T-helper 1 cell treated with Interleukin-12 subunit alpha and Interleukin-12 subunit beta and Interleukin-4 antibody, amounts not matched to agents 30 ng/mL and 1 ng/mL, for 36 hours (primary cell): ENCODE measurements around the gene PKD1L1. TPM values are rescaled to one million over a fixed set of nuclear protein-coding genes. Genes with fewer than 3 reads are reported as not detected.
"Not testable (repeated sequence)": the region's sequence is repeated elsewhere in the genome, so short reads cannot be mapped to it uniquely, and the experiment has no call there.

Source experiments
- intact Hi-C: fragments of 100-400 bp; cut with micrococcal nuclease; formaldehyde crosslinking; loops from one replicate; pipeline ENCODE4 v1.15.1; 2024
- total RNA-seq: library from RNA; stranded (reverse); gene quantifications from 2 replicates; pipeline ENCODE4 v1.2.3, GENCODE V29; 2022

Gene PKD1L1
- total RNA-seq, 1 donor from 2014 or later: 0.12 TPM

- intact Hi-C loops: no loop called here
Measured at GRCh38 chr7:47801423-47801822, 146.8 kb downstream of the PKD1L1 start.

DNA sequence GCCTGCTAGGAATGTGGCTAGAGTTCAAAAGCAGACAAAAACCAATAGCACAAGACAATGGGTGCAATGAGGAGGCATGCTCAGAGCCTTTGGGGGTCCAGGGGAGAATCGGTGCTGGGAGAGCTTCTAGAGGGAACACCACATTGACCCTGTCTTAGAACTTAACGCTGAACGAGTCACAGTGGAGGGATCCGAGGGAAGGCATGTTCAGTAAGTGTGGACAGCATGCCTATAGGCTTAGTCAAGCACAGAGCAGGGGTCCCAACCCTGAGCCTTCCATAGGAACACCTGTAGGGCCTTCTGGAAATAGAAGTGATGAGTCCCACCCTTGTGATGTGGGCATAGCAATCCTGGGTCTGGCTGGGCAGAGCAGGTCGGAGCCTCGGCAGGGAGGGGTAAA is 148.7 kb downstream of the PKD1L1 start:
- intact Hi-C loops: no loop called here

- intact Hi-C loops: no loop called here
Measured at GRCh38 chr7:47796347-47796746, 151.9 kb downstream of the PKD1L1 start.

GRCh38 chr7:47795631-47796030 is 152.6 kb downstream of the PKD1L1 start:
- intact Hi-C loops: no loop called here

GRCh38 chr7:47795126-47795525 is 153.1 kb downstream of the PKD1L1 start:
- intact Hi-C loops: not testable (repeated sequence)

GRCh38 chr7:47794016-47794415 is 154.2 kb downstream of the PKD1L1 start:
- intact Hi-C loops: no loop called here

DNA sequence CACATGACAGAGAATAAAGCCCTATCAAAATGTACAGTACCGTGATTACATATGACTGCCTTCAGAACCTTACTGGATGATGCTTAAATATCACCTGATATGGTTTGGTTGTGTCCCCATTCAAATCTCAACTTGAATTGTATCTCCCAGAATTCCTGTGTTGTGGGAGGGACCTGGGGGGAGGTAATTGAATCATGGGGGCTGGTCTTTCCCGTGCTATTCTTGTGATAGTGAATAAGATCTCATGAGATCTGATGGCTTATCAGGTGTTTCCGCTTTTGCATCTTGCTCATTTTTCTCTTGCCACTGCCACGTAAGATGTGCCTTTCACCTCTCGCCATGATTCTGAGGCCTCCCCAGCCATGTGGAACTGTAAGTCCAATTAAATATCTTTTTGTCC is 155.1 kb downstream of the PKD1L1 start:
- intact Hi-C loops: not testable (repeated sequence)

GRCh38 chr7:47792521-47793121 is 155.6 kb downstream of the PKD1L1 start:
- intact Hi-C loops: no loop called here

DNA sequence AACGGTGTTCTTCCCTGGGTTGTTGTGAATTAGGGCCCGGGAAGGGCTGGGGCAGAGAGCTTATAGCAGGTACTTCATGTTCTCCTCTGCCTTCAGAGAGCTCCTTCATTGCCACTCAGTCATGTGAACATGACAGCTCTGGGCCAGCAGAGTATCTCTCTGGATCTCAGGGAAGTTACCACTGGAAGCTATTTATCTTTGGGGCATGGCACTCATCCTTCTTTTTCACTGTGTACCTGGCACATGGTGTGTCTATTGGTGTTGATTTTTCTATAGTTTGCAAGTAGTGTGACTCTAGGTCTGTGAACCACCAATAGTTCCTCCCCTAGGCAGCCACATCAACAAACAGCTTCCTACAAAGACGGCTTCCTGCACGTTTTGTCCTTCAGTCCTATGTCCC is 156.6 kb downstream of the PKD1L1 start:
- intact Hi-C loops: no loop called here

DNA sequence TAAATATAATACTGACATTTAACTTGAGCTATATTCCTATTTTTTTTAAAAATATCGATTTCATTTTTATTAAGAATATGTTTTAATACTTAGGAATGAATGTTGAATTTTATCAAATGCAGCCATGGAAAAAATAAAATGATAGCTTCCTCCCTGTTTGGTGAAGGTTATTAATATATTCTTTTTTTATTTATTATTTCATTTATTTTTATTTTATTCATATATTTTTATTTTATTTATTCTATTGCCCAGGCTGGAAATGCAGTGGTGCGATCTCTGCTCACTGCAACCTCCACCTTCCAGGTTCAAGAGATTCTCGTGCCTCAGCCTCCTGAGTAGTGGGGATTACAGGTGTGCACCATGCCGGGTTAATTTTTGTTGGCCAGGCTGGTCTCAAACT is 160.2 kb downstream of the PKD1L1 start:
- intact Hi-C loops: no loop called here

DNA sequence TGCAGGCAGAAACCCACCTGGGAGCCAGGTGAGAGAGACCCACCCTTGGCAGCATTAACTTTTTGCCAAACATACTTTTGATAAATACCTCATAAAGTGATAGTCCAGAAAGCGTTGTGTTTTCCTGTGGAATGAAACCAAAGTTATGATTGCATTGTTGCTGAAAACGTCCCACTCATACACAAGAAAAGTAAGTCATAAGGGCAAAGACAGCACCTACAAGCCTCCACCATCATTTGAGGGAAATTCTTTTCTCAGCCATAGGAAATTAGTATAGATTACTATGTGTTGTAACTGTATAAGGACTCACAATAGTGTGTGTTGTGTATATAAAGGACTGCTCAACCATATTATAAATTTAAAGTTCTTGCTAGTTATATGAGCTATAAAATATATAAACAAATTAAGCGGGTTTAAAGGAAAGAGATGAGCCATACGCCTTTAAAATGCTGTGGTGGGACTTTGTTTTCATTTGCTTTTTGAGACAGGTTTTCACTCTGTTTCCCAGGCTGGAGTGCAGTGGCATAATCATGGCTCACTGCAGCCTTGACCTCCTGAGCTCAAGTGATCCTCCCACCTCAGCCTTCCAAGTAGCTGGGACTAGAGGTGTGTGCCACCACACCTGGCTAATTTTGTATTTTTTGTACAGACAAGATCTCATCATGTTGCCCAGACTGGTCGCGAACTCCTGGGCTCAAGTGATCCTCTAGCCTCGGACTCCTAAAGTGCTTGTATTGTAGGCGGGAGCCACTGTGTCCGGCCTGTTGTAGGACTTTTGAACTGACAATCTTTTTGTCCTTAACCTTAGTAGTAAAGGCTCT is 160.8 kb downstream of the PKD1L1 start:
- intact Hi-C loops: no loop called here

DNA sequence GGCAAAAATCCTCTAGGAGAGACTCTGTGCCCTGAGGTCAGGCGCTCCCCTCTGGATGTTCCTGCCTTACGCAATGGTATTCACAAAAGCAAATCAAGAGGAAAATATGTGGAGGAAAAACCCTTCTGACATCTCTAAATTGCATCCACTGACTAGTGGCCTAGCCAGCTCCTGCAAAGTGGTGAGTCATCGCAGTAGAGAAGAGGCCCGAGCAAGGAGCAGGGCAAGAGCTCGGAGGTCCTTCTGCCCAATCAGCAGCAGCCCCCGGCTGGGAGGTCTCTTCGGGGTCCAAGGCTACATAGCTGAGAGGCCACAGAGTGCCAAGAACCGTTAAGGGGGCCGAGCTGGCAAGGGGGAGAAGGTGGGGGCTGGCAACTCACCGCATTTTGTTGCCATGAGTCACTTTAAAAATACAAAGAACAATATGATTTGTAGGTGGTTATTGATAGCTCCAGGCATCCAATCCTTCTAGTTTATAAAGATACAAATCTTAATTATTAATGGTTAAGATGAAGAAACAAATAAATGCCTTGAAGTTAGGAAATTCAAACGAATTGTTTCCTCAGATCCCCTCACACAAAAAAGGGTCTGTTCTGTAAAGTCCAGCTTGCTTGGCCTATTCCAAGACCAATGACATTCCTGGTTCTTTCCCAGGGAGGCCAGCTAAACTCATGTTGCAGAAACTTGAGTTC is 161.6 kb downstream of the PKD1L1 start:
- intact Hi-C loops: no loop called here

GRCh38 chr7:47785923-47786556 is 162.2 kb downstream of the PKD1L1 start:
- intact Hi-C loops: no loop called here

GRCh38 chr7:47783456-47784223 is 164.6 kb downstream of the PKD1L1 start:
- intact Hi-C loops: no loop called here

DNA sequence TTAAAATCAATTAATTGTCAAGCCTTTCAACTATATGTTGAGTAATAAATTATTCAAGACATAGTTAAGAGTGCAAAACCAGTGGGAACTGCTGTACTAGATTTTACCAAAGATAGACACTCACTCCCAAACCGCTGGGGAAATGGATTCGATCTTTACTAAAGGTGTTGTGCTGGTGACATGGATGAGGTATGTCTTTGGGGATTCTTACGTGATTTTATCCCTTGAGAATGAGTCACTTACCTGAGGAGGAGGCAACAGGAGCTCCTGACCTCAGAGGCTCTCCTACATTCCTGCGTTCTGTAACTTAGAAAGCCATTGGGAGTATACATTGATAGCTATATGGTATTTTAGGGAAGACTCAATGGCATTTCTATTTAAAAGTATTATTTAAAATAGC is 165.5 kb downstream of the PKD1L1 start:
- intact Hi-C loops: no loop called here

GRCh38 chr7:47782022-47782421 is 166.2 kb downstream of the PKD1L1 start:
- intact Hi-C loops: no loop called here

GRCh38 chr7:47780555-47780954 is 167.7 kb downstream of the PKD1L1 start:
- intact Hi-C loops: no loop called here

- intact Hi-C loops: no loop called here
Measured at GRCh38 chr7:47779341-47779771, 168.9 kb downstream of the PKD1L1 start.

DNA sequence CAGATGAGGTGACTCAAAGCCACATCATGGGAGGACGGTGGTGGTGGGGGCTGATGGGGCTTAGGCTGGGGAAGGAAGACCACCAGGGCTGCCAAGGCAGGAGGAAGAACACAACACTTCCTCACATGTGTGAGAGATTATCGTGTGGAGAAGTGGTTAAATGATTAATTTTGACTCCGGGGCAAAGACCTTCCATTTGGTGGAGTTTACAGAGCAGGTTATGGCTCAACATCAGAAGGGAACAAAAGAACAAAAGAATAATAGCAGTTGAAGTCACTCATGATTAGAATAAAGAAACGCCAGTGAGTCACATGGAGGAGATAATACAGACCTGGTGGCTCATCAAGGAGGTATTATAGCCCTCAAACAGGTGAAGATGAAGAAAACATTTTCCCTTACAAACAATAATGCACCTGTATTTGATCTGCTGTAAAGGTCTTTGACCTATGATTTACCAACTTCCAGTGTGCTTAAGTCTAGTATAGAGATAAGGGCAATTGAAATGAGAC is 170.1 kb downstream of the PKD1L1 start:
- intact Hi-C loops: no loop called here

DNA sequence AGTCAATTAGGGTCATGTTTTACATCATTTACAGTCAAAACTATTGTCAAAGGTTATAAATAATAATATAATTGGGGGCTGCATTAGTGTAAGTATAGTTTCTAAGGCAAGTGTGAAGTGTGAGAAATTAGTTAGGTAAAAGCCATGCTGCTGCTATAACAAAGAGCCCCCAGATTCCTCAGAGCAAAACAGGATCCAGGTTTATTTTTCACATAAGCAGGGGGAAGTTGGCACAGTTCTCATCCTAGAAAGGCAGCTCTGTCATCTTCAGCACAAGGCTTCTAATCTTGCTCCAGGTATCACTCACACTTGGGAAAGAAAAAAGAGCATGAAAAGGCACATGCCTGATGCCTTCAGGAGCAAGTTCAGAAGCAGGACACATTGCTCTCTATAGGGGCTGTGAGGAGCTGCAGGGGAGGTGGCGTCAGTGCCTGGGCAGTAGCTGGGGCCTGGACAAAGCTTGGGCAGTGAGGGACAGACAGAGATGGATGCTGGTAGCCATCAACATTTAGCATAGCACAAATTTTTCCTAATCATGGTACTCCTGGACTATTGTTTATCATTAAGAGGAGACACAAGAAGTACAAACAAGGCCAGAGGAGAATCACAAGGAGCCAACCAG is 170.6 kb downstream of the PKD1L1 start:
- intact Hi-C loops: no loop called here
